HCT116 (cell line): Measurements from ENCODE around the gene NDE1. TPM values are rescaled to one million over a fixed set of nuclear protein-coding genes. Genes with fewer than 3 reads are reported as not detected.

Experiments
- ATAC-seq: fragments of 200-7000 bp; cut with Tn5 transposase; 2 replicates; pipeline ENCODE4 v1.9.1; 2020; ENCODE audit warnings: mild to moderate bottlenecking, moderate library complexity
- BruUV-seq: library from RNA; stranded (reverse); fragments of 400-500 nt; replicated peaks from 2 replicates; lab custom pipeline; 2021; lab: Mats Ljungman, UMichigan
- CTCF ChIA-PET: fragments of 300-600 bp; sonication (Branson Sonifier 250); formaldehyde crosslinking; loops from one replicate; lab custom pipeline; 2021; ENCODE audit warnings: antibody characterized with exemption; lab: Charles Lee
- POLR2A ChIA-PET: fragments of 300-600, 350-600 bp; sonication (Branson Sonifier 250); formaldehyde crosslinking; loops from one replicate; lab custom pipeline; 2021; ENCODE audit warnings: antibody characterized with exemption; lab: Charles Lee
- RAD21 ChIA-PET, 2 experiments: fragments of 300-600 bp; sonication (Branson Sonifier 250); formaldehyde crosslinking; loops; one replicate each; lab custom pipeline; 2023; ENCODE audit warnings: low total read pairs in 2 of 2; ENCODE audit not compliant: uncharacterized antibody in 2 of 2, unreplicated experiment in 2 of 2, low non-redundant PET in 1 of 2; lab: Charles Lee
- DNase-seq: peaks from one replicate; pipeline ENCODE4 v3.0.0-alpha.2; 2010; ENCODE audit warnings: low read depth, low spot score
- H2AFZ ChIP-seq: fragments of 200-600 bp; shearing (Covaris generic), sonication (generic); 2 replicates; pipeline ENCODE4 v1.6.1; 2017; ENCODE audit warnings: low read depth, mixed run types, mixed read lengths, antibody characterized with exemption, low read length; ENCODE audit not compliant: poor library complexity, severe bottlenecking
- H3K27ac ChIP-seq: 2 replicates; pipeline ENCODE4 v1.5.1; 2012; ENCODE audit warnings: low read depth, low read length
- H3K27me3 ChIP-seq: fragments of 200-600 bp; sonication (generic); 2 replicates; pipeline ENCODE4 v1.6.1; 2016; ENCODE audit warnings: mixed run types, low read length, mixed read lengths; ENCODE audit not compliant: insufficient read depth
- H3K36me3 ChIP-seq, 2 experiments: fragments of 200-500 bp in 1 of 2; fragments of 200-600 bp in 1 of 2; sonication (Bioruptor generic) in 1 of 2; sonication (generic) in 1 of 2; 2 replicates each; pipeline versions ENCODE4 v1.5.1 to v1.6.1; 2014 to 2016; ENCODE audit warnings: low read length in 2 of 2, inconsistent platforms in 1 of 2, mixed read lengths in 1 of 2, mixed run types in 1 of 2; ENCODE audit not compliant: insufficient read depth in 2 of 2, control insufficient read depth in 1 of 2
- H3K4me1 ChIP-seq, 2 experiments: fragments of 200-600 bp in 1 of 2; sonication (generic) in 1 of 2; 2 replicates each; pipeline versions ENCODE4 v1.5.1 to v1.6.1; 2012 to 2017; ENCODE audit warnings: low read length in 2 of 2, inconsistent platforms in 1 of 2, mild to moderate bottlenecking in 1 of 2, mixed read lengths in 1 of 2, mixed run types in 1 of 2, moderate library complexity in 1 of 2; ENCODE audit not compliant: insufficient read depth in 2 of 2, control insufficient read depth in 1 of 2
- H3K4me2 ChIP-seq: fragments of 200-600 bp; sonication (generic); 2 replicates; pipeline ENCODE4 v1.6.1; 2017; ENCODE audit warnings: mixed run types, low read length, mixed read lengths
- H3K4me3 ChIP-seq, 2 experiments: fragments of 200-600 bp in 1 of 2; sonication (generic) in 1 of 2; replicated peaks in 1 of 2; 2 replicates each; pipeline ENCODE4 v1.5.1; 2011 to 2016; ENCODE audit warnings: low read length in 2 of 2, control low read depth in 1 of 2, low read depth in 1 of 2, mild to moderate bottlenecking in 1 of 2, mixed read lengths in 1 of 2, mixed run types in 1 of 2
- H3K79me2 ChIP-seq: fragments of 200-600 bp; sonication (generic); 2 replicates; pipeline ENCODE4 v1.6.1; 2017; ENCODE audit warnings: mild to moderate bottlenecking, mixed run types, low read length, moderate library complexity, mixed read lengths; ENCODE audit not compliant: insufficient read depth
- H3K9ac ChIP-seq: fragments of 200-600 bp; sonication (generic); 2 replicates; pipeline ENCODE4 v1.6.1; 2016; ENCODE audit warnings: low read length, mixed read lengths
- H3K9me2 ChIP-seq: fragments of 200-600 bp; sonication (generic), shearing (Covaris generic); 2 replicates; pipeline ENCODE4 v1.6.1; 2017; ENCODE audit warnings: mixed run types, mild to moderate bottlenecking, moderate library complexity; ENCODE audit not compliant: insufficient read depth
- H3K9me3 ChIP-seq, 2 experiments: fragments of 200-500 bp in 1 of 2; fragments of 200-600 bp in 1 of 2; sonication (Bioruptor generic) in 1 of 2; sonication (generic) in 1 of 2; 2 replicates each; pipeline ENCODE4 v1.6.1; 2014 to 2017; ENCODE audit warnings: low read length in 2 of 2, mixed read lengths in 2 of 2, inconsistent platforms in 1 of 2, low read depth in 1 of 2, mild to moderate bottlenecking in 1 of 2, mixed run types in 1 of 2, moderate library complexity in 1 of 2; ENCODE audit not compliant: control insufficient read depth in 1 of 2, insufficient read depth in 1 of 2
- H4K20me1 ChIP-seq: fragments of 200-600 bp; sonication (generic), shearing (Covaris generic); 2 replicates; pipeline ENCODE4 v1.6.1; 2017; ENCODE audit warnings: mixed run types, mild to moderate bottlenecking, moderate library complexity; ENCODE audit not compliant: insufficient read depth
- ATF3 ChIP-seq: IDR thresholded peaks from 2 replicates; pipeline ENCODE4 v1.6.1; 2012
- CBX3 ChIP-seq: IDR thresholded peaks from 2 replicates; pipeline ENCODE4 v1.6.1; 2012; ENCODE audit warnings: low read depth
- CEBPB ChIP-seq: IDR thresholded peaks from 2 replicates; pipeline ENCODE4 v1.6.1; 2012; ENCODE audit warnings: low read depth
- CTCF ChIP-seq, 3 experiments: fragments of 200-600 bp in 1 of 3; sonication (generic) in 1 of 3; IDR thresholded peaks in 2 of 3; conservative IDR thresholded peaks in 1 of 3; 2 replicates each; pipeline ENCODE4 v1.5.1; 2012 to 2017; ENCODE audit warnings: low read depth in 2 of 3, low read length in 2 of 3, antibody characterized with exemption in 1 of 3, borderline replicate concordance in 1 of 3, control low read depth in 1 of 3, mild to moderate bottlenecking in 1 of 3, mixed read lengths in 1 of 3, mixed run types in 1 of 3, moderate library complexity in 1 of 3; ENCODE audit not compliant: insufficient read depth in 1 of 3
- EGR1 ChIP-seq: IDR thresholded peaks from 2 replicates; pipeline ENCODE4 v1.6.1; 2012; ENCODE audit warnings: low read depth
- ELF1 ChIP-seq: IDR thresholded peaks from 2 replicates; pipeline ENCODE4 v1.6.1; 2012; ENCODE audit warnings: low read depth, borderline replicate concordance
- EZH2phosphoT487 ChIP-seq: fragments of 200-600 bp; IDR thresholded peaks from 2 replicates; pipeline ENCODE4 v1.6.1; 2018; ENCODE audit warnings: antibody characterized with exemption, borderline replicate concordance
- FOSL1 ChIP-seq: IDR thresholded peaks from 2 replicates; pipeline ENCODE4 v1.6.1; 2012; ENCODE audit warnings: low read depth
- MAX ChIP-seq: IDR thresholded peaks from 2 replicates; pipeline ENCODE4 v1.6.1; 2012
- POLR2AphosphoS5 ChIP-seq: IDR thresholded peaks from 2 replicates; pipeline ENCODE4 v1.6.1; 2011; ENCODE audit warnings: mild to moderate bottlenecking, low read depth, low read length, moderate library complexity
- RAD21 ChIP-seq: IDR thresholded peaks from 2 replicates; pipeline ENCODE4 v1.6.1; 2012; ENCODE audit warnings: low read depth, mild to moderate bottlenecking
- SIN3A ChIP-seq: IDR thresholded peaks from 2 replicates; pipeline ENCODE4 v1.6.1; 2012; ENCODE audit warnings: low read depth
- SP1 ChIP-seq: IDR thresholded peaks from 2 replicates; pipeline ENCODE4 v1.6.1; 2012; ENCODE audit warnings: low read depth
- YY1 ChIP-seq: IDR thresholded peaks from 2 replicates; pipeline ENCODE4 v1.6.1; 2011; ENCODE audit warnings: low read length, low read depth, moderate library complexity, mild to moderate bottlenecking; ENCODE audit not compliant: insufficient replicate concordance; ENCODE audit errors: extremely low read depth
- ZBTB33 ChIP-seq: IDR thresholded peaks from 2 replicates; pipeline ENCODE4 v1.6.1; 2011; ENCODE audit warnings: mild to moderate bottlenecking, low read length, moderate library complexity; ENCODE audit not compliant: insufficient replicate concordance; ENCODE audit errors: extremely low read depth
- ZFX ChIP-seq: fragments of 450-650 bp; IDR thresholded peaks from 2 replicates; pipeline ENCODE4 v1.6.1; 2017
- intact Hi-C: fragments of 100-400 bp; cut with micrococcal nuclease; formaldehyde crosslinking; loops from 2 replicates; pipeline ENCODE4 v1.10.0; 2022
- total RNA-seq: library from RNA; stranded (reverse); gene quantifications from one replicate; pipeline ENCODE4 v1.2.1, GENCODE V29; 2021; ENCODE audit not compliant: unreplicated experiment

Gene NDE1
- total RNA-seq, 1 experiment from 2014 or later: 103 TPM

GRCh38 chr16:15604460-15605440 lies 45.3 kb upstream of the NDE1 start:
- no peaks in the 10 kb centered on the region for H3K9me3 ChIP-seq
- no peaks in the 10 kb centered on the region for H3K79me2 ChIP-seq
- ChIA-PET CTCF (no interaction called here), POLR2A (interaction anchor here (0.8 kb wide), 1 partner anchor 8 kb away, joined by 3 read pairs; no protein-coding TSS in a partner anchor), RAD21 (no interaction called here)
- H3K9ac ChIP-seq: no peak overlapping the region
- H3K9me2 ChIP-seq: no peaks in the 10 kb centered on the region
- no peak overlapping the region for H3K4me2 ChIP-seq
- no peak overlapping the region for H3K27ac ChIP-seq
- no peak overlapping the region for H3K4me3 ChIP-seq
- no peaks in the 10 kb centered on the region for H4K20me1 ChIP-seq
- intact Hi-C loops: no loop called here
- peaks cover 24 to 33% of the 10 kb centered on the region in 2 experiments; a peak in 3 of 4 replicates for H3K36me3 ChIP-seq
- peaks cover 0 to 3% of the 10 kb centered on the region in 2 experiments; a peak in 1 of 4 replicates for H3K4me1 ChIP-seq
- no peaks in the 10 kb centered on the region for H3K27me3 ChIP-seq
- no peak for DNase-seq
- ATAC-seq: no peak
- no TSS peak for BruUV-seq
- no peak overlapping the region for H2AFZ ChIP-seq
- no peak for TF ChIP-seq CBX3
- TF ChIP-seq CTCF (IDR thresholded peaks at IDR 0.05 in 2 of 3, conservative IDR thresholded peaks at IDR 0.05 in 1 of 3; ENCODE audit: borderline replicate concordance in 1 of 3, insufficient read depth in 1 of 3, low read depth in 2 of 3, low read length in 2 of 3): no peak
- TF ChIP-seq SIN3A: no peak
- no peak for TF ChIP-seq FOSL1
- no peak for TF ChIP-seq MAX
- TF ChIP-seq EGR1: no peak
- no peak for TF ChIP-seq ELF1
- no peak for TF ChIP-seq RAD21
- no peak for TF ChIP-seq POLR2AphosphoS5
- TF ChIP-seq ZFX: no peak
- no peak for TF ChIP-seq ATF3
- no peak for TF ChIP-seq EZH2phosphoT487
- no peak for TF ChIP-seq ZBTB33
- no peak for TF ChIP-seq SP1
- no peak for TF ChIP-seq CEBPB
- no peak for TF ChIP-seq YY1
